Effector memory CD4-positive, alpha-beta T cell (primary cell): ENCODE data around the gene RFWD3.

Experiments
- DNase-seq, 3 donors: peaks; one replicate each; pipeline ENCODE4 v3.0.0-alpha.2; 2020
- H3K27ac ChIP-seq: 2 replicates; pipeline ENCODE4 v1.7.0; 2013; ENCODE audit warnings: mild to moderate bottlenecking, low read length, moderate library complexity; ENCODE audit not compliant: insufficient read depth, poor library complexity, severe bottlenecking
- H3K27me3 ChIP-seq: replicated peaks from 2 replicates; pipeline ENCODE4 v1.7.0; 2013; ENCODE audit warnings: mild to moderate bottlenecking, low read length; ENCODE audit not compliant: insufficient read depth, control insufficient read depth, poor library complexity, severe bottlenecking
- H3K36me3 ChIP-seq: 2 replicates; pipeline ENCODE4 v1.7.0; 2013; ENCODE audit warnings: mild to moderate bottlenecking, low read length, moderate library complexity; ENCODE audit not compliant: control insufficient read depth, insufficient read depth
- H3K4me1 ChIP-seq: 2 replicates; pipeline ENCODE4 v1.7.0; 2013; ENCODE audit warnings: low read length, mild to moderate bottlenecking; ENCODE audit not compliant: control insufficient read depth, insufficient read depth, poor library complexity, severe bottlenecking
- H3K4me3 ChIP-seq: 2 replicates; pipeline ENCODE4 v1.7.0; 2013; ENCODE audit warnings: low read length, low read depth, mild to moderate bottlenecking; ENCODE audit not compliant: insufficient read depth, poor library complexity, severe bottlenecking
- H3K9me3 ChIP-seq: 2 replicates; pipeline ENCODE4 v1.7.0; 2013; ENCODE audit warnings: mild to moderate bottlenecking, low read length, moderate library complexity; ENCODE audit not compliant: control insufficient read depth

RFWD3 gene

DNA sequence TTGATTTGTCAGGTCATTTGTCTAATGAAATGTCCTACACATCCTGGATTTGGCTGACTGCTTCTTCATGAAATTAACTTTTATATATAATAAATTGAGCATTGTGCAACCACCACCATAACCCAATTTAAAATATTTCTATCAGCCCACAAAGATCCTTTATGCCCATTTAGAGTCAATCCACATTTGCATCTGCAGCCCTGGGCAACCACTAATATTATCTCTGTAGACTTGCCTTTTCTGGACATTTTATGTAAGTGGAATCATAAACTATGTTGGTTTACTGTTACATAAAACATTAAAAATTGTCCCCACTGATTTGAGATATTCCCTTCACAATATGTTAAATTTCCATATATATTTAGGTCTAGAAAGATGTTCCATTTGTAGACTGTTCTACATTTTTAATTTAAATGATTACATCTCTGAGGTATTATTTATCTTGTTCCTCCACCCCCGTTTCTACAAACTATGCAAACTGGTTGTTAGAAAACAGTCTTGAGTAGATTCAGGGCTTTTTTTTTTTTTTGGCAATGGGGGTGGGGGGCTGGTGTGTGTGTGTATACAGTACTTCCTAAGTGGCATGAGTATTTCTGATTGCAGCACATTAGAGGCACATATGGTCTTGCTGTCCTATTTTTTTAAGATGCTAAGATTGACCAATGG, 16.7 kb downstream of the RFWD3 start:
- Histone ChIP-seq H3K4me1 (peaks cover 4% of the 10 kb centered on the region), H3K9me3 (no peaks in the 10 kb centered on the region), H3K27me3 (no peaks in the 10 kb centered on the region), H3K27ac (no peak overlapping the region), H3K4me3 (no peak overlapping the region), H3K36me3 (peaks cover 39% of the 10 kb centered on the region)
- DNase-seq: no peak

DNA sequence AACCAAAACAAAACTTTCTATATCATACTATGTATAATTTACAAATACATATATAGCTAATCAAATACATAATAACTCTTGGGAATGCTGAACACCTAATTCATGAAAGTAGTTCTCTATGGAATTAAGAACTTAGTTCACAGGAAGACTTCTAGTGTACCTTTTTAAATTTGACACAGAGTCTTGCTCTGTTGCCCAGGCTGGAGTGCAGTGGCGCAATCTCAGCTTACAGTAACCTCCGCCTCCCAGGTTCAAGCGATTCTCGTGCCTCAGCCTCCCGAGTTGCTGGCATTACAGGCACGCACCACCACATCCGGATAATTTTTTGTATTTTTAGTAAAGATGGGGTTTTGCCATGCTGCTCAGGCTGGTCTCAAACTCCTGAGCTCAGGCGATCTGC, 24.7 kb downstream of the RFWD3 start:
- Histone ChIP-seq H3K4me1 (no peaks in the 10 kb centered on the region), H3K9me3 (no peaks in the 10 kb centered on the region), H3K36me3 (peaks cover 61% of the 10 kb centered on the region), H3K27ac (no peak overlapping the region), H3K4me3 (no peak overlapping the region), H3K27me3 (no peaks in the 10 kb centered on the region)
- DNase-seq: no peak

DNA sequence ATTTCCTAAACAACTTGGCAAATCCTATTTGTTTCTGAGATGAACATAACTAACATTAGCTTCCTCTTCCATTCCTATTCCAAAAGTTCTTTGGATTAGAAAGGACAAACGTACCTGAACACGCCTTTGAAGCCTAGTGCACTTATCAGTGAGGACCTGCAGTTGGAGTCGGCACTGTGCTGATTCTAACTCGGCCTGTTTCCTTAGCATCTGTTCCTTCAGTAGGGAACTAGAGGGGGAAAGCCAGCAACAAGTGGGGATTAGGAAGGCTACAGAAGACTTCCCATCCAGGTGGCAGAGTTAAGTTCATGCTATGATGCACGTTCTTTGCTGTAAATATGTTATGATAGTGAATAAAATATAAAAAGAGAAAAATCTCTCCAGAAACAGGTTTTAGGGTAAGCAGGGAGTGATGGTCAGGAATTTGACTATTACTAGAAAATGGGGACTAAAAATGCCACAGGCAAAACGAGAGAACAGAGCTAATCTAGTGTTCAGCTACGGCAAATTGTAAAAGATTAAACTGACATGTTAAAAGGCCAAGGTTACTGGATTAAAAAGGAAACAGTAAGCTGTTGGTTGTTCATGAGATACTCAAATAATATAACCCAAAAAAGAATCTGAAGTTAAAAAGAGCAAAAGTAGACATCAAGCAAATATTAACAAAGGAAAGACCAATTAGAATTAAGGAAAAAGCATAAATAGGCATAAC, 28.8 kb downstream of the RFWD3 start:
- Histone ChIP-seq H3K9me3 (no peaks in the 10 kb centered on the region), H3K27me3 (no peaks in the 10 kb centered on the region), H3K4me1 (no peaks in the 10 kb centered on the region), H3K4me3 (no peak overlapping the region), H3K27ac (no peak overlapping the region), H3K36me3 (peaks cover 46% of the 10 kb centered on the region)
- no peak for DNase-seq

DNA sequence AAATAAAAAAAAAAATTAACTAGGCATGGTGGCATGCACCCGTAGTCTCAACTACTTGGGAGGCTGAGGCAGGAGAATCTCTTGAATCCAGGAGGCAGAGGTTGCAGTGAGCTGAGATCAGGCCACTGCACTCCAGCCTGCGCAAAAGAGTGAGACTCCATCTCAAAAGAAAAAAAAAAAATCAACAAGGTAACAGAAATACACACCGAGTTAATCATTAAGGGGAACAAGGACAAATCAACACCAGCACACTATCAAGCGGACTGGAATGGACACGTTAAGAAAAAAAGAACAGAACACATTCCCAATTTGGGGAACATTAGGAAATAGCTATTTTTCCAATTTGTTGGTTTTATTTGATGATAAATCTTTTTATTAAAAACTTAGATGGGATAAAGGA, 31.4 kb downstream of the RFWD3 start:
- Histone ChIP-seq H3K27ac (no peak overlapping the region), H3K4me1 (no peaks in the 10 kb centered on the region), H3K4me3 (no peak overlapping the region), H3K9me3 (no peaks in the 10 kb centered on the region), H3K36me3 (peaks cover 61% of the 10 kb centered on the region), H3K27me3 (no peaks in the 10 kb centered on the region)
- DNase-seq: no peak

DNA sequence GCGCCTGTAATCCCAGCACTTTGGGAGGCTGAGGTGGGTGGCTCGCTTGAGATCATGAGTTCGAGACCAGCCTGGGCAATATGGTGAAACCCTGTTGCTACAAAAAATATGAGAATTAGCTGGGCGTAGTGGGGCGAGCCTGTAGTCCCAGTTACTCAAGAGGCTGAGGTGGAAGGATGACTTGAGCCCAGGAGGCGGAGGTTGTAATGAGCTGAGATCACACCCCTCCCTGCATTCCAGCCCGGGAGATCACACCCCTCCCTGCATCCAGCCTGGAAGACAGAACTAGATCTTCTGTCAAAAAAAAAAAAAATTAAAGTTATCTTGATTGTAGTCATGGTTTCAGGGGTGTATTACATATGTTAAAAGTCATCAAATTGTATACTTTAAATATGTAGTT, 33.0 kb downstream of the RFWD3 start:
- no peak for DNase-seq
- Histone ChIP-seq H3K4me1 (no peaks in the 10 kb centered on the region), H3K9me3 (no peaks in the 10 kb centered on the region), H3K27me3 (no peaks in the 10 kb centered on the region), H3K27ac (no peak overlapping the region), H3K4me3 (no peak overlapping the region), H3K36me3 (peaks cover 71% of the 10 kb centered on the region)

DNA sequence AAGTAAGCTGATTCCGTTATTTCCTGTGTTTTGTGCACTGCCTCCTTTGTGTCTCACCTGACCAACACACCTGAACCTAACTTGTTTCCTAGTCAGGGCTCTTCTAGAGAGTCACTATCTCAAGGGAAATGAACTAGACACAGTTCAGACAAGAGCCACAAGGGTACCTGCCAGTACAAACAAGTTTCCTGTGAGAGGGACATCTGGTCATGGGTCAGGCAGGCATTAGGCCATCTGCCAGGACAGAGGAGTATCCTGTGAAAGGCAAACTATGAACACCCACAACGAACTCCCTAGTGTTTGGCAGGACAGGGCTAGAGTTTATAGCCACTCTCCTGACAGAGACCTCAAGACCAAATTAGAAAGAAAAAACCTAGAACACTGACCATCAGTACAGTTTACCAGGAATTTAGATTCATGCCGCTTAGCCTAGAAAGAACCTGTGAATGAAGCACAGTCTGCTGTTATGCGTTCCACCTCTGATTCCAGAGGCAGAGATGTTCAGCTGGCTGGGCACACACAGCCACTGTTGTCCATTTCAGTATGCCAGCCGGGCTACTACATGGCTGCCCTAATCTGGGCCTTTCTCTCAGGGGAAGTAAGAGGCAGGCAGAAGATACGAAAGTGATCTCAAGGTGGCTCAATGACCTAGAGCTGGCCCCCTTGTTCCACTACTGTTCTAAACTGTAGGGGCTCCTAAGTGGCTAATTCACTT, 39.0 kb downstream of the RFWD3 start:
- H3K27me3 ChIP-seq: no peaks in the 10 kb centered on the region
- no peak overlapping the region for H3K27ac ChIP-seq
- no peak overlapping the region for H3K4me3 ChIP-seq
- DNase-seq: no peak
- H3K4me1 ChIP-seq: no peaks in the 10 kb centered on the region
- H3K36me3 ChIP-seq: peaks cover 86% of the 10 kb centered on the region
- H3K9me3 ChIP-seq: no peaks in the 10 kb centered on the region

DNA sequence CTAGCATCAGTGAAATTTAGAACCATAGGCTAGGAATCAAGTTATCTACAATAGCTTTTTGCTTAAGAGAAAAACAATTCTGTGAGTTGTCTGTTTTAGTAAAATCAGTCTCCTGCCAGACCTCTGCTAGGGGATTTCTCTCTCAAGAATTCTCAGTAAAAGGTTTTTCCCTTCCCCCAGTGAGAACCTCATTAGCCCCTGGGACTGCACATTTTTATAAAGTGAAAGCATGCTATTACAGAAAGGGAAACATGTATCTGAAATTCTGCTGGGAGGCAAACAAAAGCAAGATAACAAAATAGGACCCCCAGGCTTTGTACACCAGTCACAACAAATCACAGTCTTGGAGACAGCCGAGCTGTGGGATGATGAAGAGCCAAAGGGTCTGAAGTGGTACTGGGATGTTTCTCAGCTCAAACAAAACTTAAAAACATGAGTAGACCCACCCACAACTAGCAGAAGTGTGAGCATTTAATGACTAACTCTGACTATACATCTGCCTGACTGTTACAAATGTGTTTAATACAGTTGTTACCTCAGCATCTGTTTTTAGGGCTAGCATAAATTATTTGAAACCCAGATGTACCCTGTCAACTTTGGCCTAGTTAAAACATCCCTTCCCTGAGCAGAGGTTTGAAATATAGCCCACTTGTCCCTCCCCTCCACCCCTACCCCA, 39.8 kb downstream of the RFWD3 start:
- no peaks in the 10 kb centered on the region for H3K4me1 ChIP-seq
- H3K9me3 ChIP-seq: no peaks in the 10 kb centered on the region
- no peak overlapping the region for H3K4me3 ChIP-seq
- H3K27ac ChIP-seq: no peak overlapping the region
- no peak for DNase-seq
- no peaks in the 10 kb centered on the region for H3K27me3 ChIP-seq
- H3K36me3 ChIP-seq: peaks cover 79% of the 10 kb centered on the region

DNA sequence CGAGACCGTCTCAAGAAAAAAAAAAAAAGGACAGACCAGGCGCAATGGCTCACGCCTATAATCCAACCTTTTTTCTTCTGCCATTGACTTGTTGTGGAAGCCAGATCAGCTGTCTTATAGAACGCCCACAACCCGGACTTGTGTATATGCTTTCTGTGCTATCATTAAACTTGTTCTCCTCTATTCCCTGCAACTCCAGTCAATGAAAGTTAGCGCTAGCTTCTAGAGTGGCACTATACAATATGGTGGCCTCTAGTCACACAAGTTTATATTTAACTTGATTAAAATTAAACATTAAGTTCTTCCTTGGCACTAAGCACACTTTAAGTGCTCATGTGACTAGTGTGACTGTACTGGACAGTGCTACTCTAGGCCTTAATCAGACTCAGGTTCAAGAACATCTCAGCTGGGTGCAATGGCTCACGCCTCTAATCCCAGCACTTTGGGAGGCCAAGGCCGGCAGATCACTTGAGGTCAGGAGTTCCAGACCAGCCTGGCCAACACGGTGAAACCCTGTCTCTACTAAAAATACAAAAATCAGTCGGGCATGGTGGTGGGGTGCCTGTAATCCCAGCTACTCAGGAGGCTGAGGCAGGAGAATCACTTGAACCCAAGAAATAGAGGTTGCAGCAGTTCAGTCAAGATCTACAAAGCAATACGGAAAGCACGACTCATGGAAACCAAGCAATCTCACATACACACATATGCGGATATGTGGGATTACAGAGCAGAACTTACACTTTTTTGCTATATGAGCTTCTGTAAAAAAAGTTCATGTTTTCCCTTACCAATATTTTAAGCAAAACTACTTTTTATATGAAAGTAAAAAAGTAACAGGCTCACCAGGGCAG, 41.0 kb downstream of the RFWD3 start:
- H3K4me3 ChIP-seq: no peak overlapping the region
- H3K36me3 ChIP-seq: peaks cover 68% of the 10 kb centered on the region
- H3K27ac ChIP-seq: no peak overlapping the region
- H3K4me1 ChIP-seq: no peaks in the 10 kb centered on the region
- H3K9me3 ChIP-seq: no peaks in the 10 kb centered on the region
- H3K27me3 ChIP-seq: no peaks in the 10 kb centered on the region
- no peak for DNase-seq

DNA sequence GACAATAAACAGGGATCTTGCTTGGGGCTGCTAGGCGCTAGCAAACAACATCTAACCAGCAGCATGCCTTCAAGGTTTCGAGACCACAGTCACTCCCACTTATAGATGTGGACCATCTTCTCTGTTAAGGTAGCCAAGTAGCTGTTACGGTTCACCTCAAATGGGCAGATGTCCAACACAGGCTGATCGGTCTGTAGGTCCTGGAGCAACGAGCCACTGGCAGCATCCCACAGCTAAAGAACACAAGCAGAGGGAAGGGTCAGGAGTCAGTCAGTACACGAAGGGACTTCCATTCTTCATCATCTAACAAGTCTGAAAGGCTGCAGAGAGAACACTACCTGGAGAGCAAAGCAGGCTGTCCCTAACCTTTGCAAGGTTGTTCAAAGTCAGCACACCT, 42.8 kb downstream of the RFWD3 start:
- no peak for DNase-seq
- Histone ChIP-seq H3K36me3 (peaks cover 50% of the 10 kb centered on the region), H3K4me1 (no peaks in the 10 kb centered on the region), H3K9me3 (no peaks in the 10 kb centered on the region), H3K27ac (no peak overlapping the region), H3K4me3 (no peak overlapping the region), H3K27me3 (no peaks in the 10 kb centered on the region)
